Colonic mucosa (tissue), 4 donors: Measurements from ENCODE around the gene PAWR. TPM values are rescaled to one million over a fixed set of nuclear protein-coding genes. Genes with fewer than 3 reads are reported as not detected.
A peak's percentile ranks its signal among the peaks of the same experiment; 100 is the strongest.

Source experiments
- DNase-seq: peaks from one replicate; pipeline ENCODE4 v3.0.0-alpha.2; 2020
- H3K27ac ChIP-seq: fragments of 200-600 bp; one replicate; pipeline ENCODE4 v1.8.0; 2021
- H3K27me3 ChIP-seq: fragments of 200-600 bp; one replicate; pipeline ENCODE4 v1.8.0; 2021
- H3K36me3 ChIP-seq: fragments of 200-600 bp; one replicate; pipeline ENCODE4 v1.8.0; 2021
- H3K4me1 ChIP-seq: fragments of 200-600 bp; one replicate; pipeline ENCODE4 v1.8.0; 2021; ENCODE audit warnings: mild to moderate bottlenecking
- H3K4me3 ChIP-seq: fragments of 200-600 bp; one replicate; pipeline ENCODE4 v1.8.0; 2021
- H3K9ac ChIP-seq, 2 donors: one replicate each; pipeline ENCODE4 v1.7.0; 2013; ENCODE audit warnings: control low read depth in 2 of 2, low read depth in 2 of 2, low read length in 2 of 2
- H3K9me3 ChIP-seq: fragments of 200-600 bp; one replicate; pipeline ENCODE4 v1.8.0; 2021
- intact Hi-C: fragments of 100-400 bp; cut with DNase I; formaldehyde crosslinking; loops from one replicate; pipeline ENCODE4 v1.14.1; 2022
- total RNA-seq, 2 donors: library from RNA; stranded (reverse); fragmentation: NEBNext Ultra II Directional in 1 of 2; extraction: Animal tissue kit (Norgen Biotek cat#: 25700) in 1 of 2; gene quantifications; one replicate each; pipeline ENCODE4 v1.2.1, GENCODE V29; 2021
- TF ChIP-seq, protein P1 (sequence below): fragments of 200-600 bp; IDR thresholded peaks from one replicate; pipeline ENCODE4 v1.8.0; 2022; ENCODE audit warnings: antibody characterized with exemption, mild to moderate bottlenecking
- donor health status: healthy.
- donor health status: DM: no; HTN: no; CAD: no.
- donor health status: DM: no; HTN: no; CAD: no.

Gene PAWR
- total RNA-seq, 2 donors from 2014 or later = 135 to 211 TPM

GRCh38 chr12:79689477-79690141 lies 1.2 kb downstream of the PAWR start:
- intact Hi-C loops = loop anchor here (5.0 to 10.0 kb wide), 2 partner anchors 132 to 275 kb away; no protein-coding TSS in a partner anchor
- peak overlapping the region; percentile 80 for H3K4me3 ChIP-seq
- TF ChIP-seq, protein P1, sequence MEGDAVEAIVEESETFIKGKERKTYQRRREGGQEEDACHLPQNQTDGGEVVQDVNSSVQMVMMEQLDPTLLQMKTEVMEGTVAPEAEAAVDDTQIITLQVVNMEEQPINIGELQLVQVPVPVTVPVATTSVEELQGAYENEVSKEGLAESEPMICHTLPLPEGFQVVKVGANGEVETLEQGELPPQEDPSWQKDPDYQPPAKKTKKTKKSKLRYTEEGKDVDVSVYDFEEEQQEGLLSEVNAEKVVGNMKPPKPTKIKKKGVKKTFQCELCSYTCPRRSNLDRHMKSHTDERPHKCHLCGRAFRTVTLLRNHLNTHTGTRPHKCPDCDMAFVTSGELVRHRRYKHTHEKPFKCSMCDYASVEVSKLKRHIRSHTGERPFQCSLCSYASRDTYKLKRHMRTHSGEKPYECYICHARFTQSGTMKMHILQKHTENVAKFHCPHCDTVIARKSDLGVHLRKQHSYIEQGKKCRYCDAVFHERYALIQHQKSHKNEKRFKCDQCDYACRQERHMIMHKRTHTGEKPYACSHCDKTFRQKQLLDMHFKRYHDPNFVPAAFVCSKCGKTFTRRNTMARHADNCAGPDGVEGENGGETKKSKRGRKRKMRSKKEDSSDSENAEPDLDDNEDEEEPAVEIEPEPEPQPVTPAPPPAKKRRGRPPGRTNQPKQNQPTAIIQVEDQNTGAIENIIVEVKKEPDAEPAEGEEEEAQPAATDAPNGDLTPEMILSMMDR = no peak
- no peaks in the 10 kb centered on the region for H3K9me3 ChIP-seq
- peak; percentile 68 for DNase-seq
- H3K4me1 ChIP-seq = no peaks in the 10 kb centered on the region
- H3K9ac ChIP-seq = peak overlapping the region; percentile 88 to 90
- no peaks in the 10 kb centered on the region for H3K27me3 ChIP-seq
- H3K27ac ChIP-seq = peak overlapping the region; percentile 95
- H3K36me3 ChIP-seq = no peaks in the 10 kb centered on the region

DNA sequence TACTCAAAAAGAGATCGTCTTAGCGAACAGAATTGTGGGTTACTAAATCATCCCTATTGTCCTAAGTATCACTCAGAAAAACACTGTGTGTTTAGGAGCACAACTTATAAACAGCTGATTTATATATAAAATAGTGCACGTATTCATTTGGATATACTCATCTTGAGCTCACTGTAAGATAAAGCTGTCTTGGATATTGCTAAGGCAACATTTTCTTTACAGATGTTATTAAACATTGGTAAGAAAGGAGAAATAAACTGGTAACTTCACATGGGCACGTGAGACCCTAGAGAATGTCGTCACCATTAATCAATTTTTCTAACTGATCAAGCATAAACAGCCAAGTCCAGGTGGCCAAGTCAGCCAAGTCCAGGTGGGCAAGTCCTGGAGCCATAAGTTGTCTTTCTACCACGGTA lies 1.7 kb downstream of the PAWR start:
- TF ChIP-seq, protein P1 = no peak
- H3K4me1 ChIP-seq = no peaks in the 10 kb centered on the region
- no peak for DNase-seq
- peak overlapping the region; percentile 88 to 90 for H3K9ac ChIP-seq
- peak overlapping the region; percentile 80 for H3K4me3 ChIP-seq
- intact Hi-C loops = no loop called here
- H3K27ac ChIP-seq = peak overlapping the region; percentile 95
- H3K27me3 ChIP-seq = no peaks in the 10 kb centered on the region
- no peaks in the 10 kb centered on the region for H3K9me3 ChIP-seq
- H3K36me3 ChIP-seq = no peaks in the 10 kb centered on the region

- TF ChIP-seq, protein P1 = no peak
- H3K27ac ChIP-seq = peak overlapping the region; percentile 95
- no peaks in the 10 kb centered on the region for H3K27me3 ChIP-seq
- H3K4me1 ChIP-seq = no peaks in the 10 kb centered on the region
- no peak for DNase-seq
- H3K9ac ChIP-seq = peak overlapping the region in 1 of 2 donors; percentile 88
- H3K4me3 ChIP-seq = peak overlapping the region; percentile 80
- no peaks in the 10 kb centered on the region for H3K9me3 ChIP-seq
- H3K36me3 ChIP-seq = no peaks in the 10 kb centered on the region
- intact Hi-C loops = no loop called here
These were observed 2.2 kb downstream of the PAWR start for GRCh38 chr12:79688376-79689060.

DNA sequence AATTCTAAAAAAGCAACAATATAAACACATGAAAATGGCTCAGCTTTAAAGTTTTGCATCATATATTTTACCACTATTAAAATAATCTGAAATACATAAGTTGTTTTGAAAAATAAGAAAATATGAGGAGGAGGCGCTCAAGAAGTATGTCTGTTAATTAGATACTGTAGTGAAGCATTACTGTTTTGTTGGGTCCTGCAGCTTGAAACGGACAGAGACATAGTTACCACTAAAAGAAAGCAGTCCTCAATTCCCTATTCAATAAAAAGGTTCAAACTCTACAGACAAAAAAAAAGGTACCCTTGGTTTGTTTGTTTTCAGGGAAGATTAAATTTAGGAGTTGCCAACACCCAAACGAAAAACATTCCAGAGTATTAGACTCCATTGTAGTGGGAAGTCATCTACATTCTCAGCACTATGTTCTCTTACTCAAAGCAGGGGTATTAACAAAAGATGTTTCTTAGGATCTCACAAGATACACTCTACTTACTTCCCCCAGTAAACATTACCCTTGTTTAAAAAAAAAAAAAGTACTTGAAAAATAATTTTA lies 3.0 kb downstream of the PAWR start:
- Histone ChIP-seq H3K4me1 (no peaks in the 10 kb centered on the region), H3K4me3 (peak overlapping the region; percentile 80), H3K9ac (peak overlapping the region in 1 of 2 donors; percentile 70), H3K27ac (peak overlapping the region; percentile 41), H3K36me3 (no peaks in the 10 kb centered on the region), H3K27me3 (no peaks in the 10 kb centered on the region), H3K9me3 (no peaks in the 10 kb centered on the region)
- no peak for DNase-seq
- TF ChIP-seq, protein P1 = no peak
- intact Hi-C loops = no loop called here

DNA sequence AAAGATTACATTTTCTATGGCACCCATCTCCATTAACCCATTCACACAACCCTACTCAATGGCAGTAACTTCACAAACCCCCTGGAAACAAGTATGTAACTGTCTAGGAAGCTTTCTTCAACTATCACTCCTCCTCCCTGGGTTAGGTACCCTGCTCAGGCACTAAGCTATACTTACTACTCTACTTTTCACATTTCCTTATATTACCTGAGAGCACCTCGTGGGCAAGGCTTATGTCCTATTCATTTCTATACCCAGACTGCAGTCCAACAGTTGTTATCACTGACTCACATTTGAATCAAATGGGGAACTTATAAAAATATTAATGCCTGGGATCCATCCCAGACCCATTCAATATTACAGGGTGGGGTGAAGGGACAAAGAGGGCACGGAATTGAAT lies 4.6 kb downstream of the PAWR start:
- peak overlapping the region in 1 of 2 donors; percentile 70 for H3K9ac ChIP-seq
- peak overlapping the region; percentile 41 for H3K27ac ChIP-seq
- intact Hi-C loops = no loop called here
- TF ChIP-seq, protein P1 = no peak
- H3K27me3 ChIP-seq = no peaks in the 10 kb centered on the region
- no peak overlapping the region for H3K4me3 ChIP-seq
- no peak for DNase-seq
- H3K36me3 ChIP-seq = no peaks in the 10 kb centered on the region
- H3K9me3 ChIP-seq = no peaks in the 10 kb centered on the region
- no peaks in the 10 kb centered on the region for H3K4me1 ChIP-seq
